HepG2 (cell line): ENCODE data around the gene SLC24A4. TPM values are rescaled to one million over a fixed set of nuclear protein-coding genes. Genes with fewer than 3 reads are reported as not detected.

Experiments used
- ATAC-seq: fragments of 200-7000 bp; cut with Tn5 transposase; 3 replicates; pipeline ENCODE4 v1.9.1; 2020; ENCODE audit warnings: mild to moderate bottlenecking, moderate library complexity
- BruUV-seq: library from RNA; stranded (reverse); fragments of 400-500 nt; replicated peaks from 2 replicates; lab custom pipeline; 2021; lab: Mats Ljungman, UMichigan
- CTCF ChIA-PET: fragments of 300-600 bp; formaldehyde crosslinking; extraction: SDS; loops from one replicate; lab custom pipeline; 2021; ENCODE audit warnings: low total read pairs, inconsistent platforms, low intra/inter-chr PET ratio; lab: Yijun Ruan, JAX
- POLR2A ChIA-PET: fragments of 350-600 bp; sonication (Branson Sonifier 250); formaldehyde crosslinking; loops from one replicate; lab custom pipeline; 2020; ENCODE audit warnings: antibody characterized with exemption, inconsistent platforms; lab: Yijun Ruan, JAX
- DNase-seq: peaks from one replicate; pipeline ENCODE4 v3.0.0-alpha.2; 2015; ENCODE audit warnings: low spot score
- FAIRE-seq: peaks from 3 replicates; lab custom pipeline; 2011; peaks lifted over from hg19 to GRCh38; lab: Jason Lieb, UNC
- H2AFZ ChIP-seq: one replicate; pipeline ENCODE4 v1.6.1; 2011; ENCODE audit warnings: low read length, inconsistent platforms
- H3K27ac ChIP-seq: fragments of 300-600 bp; 3 replicates; pipeline ENCODE4 v1.8.0; 2011; ENCODE audit warnings: mixed run types, mild to moderate bottlenecking, mixed read lengths, low read length, inconsistent platforms; ENCODE audit not compliant: insufficient read depth; ENCODE audit errors: extremely low read length
- H3K27me3 ChIP-seq, 2 experiments: fragments of 200-600 bp in 1 of 2; 2 replicates in 1 of 2; 3 replicates in 1 of 2; pipeline versions ENCODE4 v1.6.0 to v1.8.0; 2011; ENCODE audit warnings: low read length in 2 of 2, mild to moderate bottlenecking in 2 of 2, moderate library complexity in 2 of 2, inconsistent platforms in 1 of 2; ENCODE audit not compliant: insufficient read depth in 2 of 2, control insufficient read depth in 1 of 2
- H3K36me3 ChIP-seq, 2 experiments: fragments of 200-600 bp in 1 of 2; replicated peaks in 1 of 2; 2 replicates in 1 of 2; 3 replicates in 1 of 2; pipeline versions ENCODE4 v1.5.1 to v1.8.0; 2011; ENCODE audit warnings: low read length in 2 of 2, inconsistent platforms in 1 of 2; ENCODE audit not compliant: insufficient read depth in 2 of 2, control insufficient read depth in 1 of 2
- H3K4me1 ChIP-seq: 2 replicates; pipeline ENCODE4 v1.5.1; 2012; ENCODE audit warnings: low read length, inconsistent platforms; ENCODE audit not compliant: insufficient read depth
- H3K4me2 ChIP-seq: 2 replicates; pipeline ENCODE4 v1.6.0; 2011; ENCODE audit warnings: low read depth, low read length, inconsistent platforms
- H3K4me3 ChIP-seq, 3 experiments: fragments of 200-600 bp in 1 of 3; sonication (generic), shearing (Covaris generic) in 1 of 3; replicated peaks in 1 of 3; 2 replicates each; pipeline ENCODE4 v1.5.1; 2011 to 2016; ENCODE audit warnings: low read length in 3 of 3, inconsistent platforms in 2 of 3, low read depth in 2 of 3, mild to moderate bottlenecking in 2 of 3, control low read depth in 1 of 3, mixed read lengths in 1 of 3; ENCODE audit not compliant: insufficient read depth in 1 of 3
- H3K79me2 ChIP-seq: one replicate; pipeline ENCODE4 v1.6.1; 2011; ENCODE audit warnings: low read length, inconsistent platforms; ENCODE audit not compliant: insufficient read depth
- H3K9ac ChIP-seq: 2 replicates; pipeline ENCODE4 v1.6.0; 2011; ENCODE audit warnings: mild to moderate bottlenecking, low read depth, low read length, inconsistent platforms; ENCODE audit not compliant: insufficient read depth
- H3K9me3 ChIP-seq: 2 replicates; pipeline ENCODE4 v1.5.1; 2012; ENCODE audit warnings: mild to moderate bottlenecking, low read length
- H4K20me1 ChIP-seq: 2 replicates; pipeline ENCODE4 v1.6.0; 2011; ENCODE audit warnings: inconsistent platforms, mild to moderate bottlenecking, low read length, moderate library complexity; ENCODE audit not compliant: insufficient read depth
- CERS6 ChIP-seq: sonication (generic); formaldehyde crosslinking; IDR thresholded peaks from 2 replicates; pipeline ENCODE4 v1.5.0; 2020; ENCODE audit warnings: missing genetic modification reagents
- ERF ChIP-seq: IDR thresholded peaks from 2 replicates; pipeline ENCODE4 v1.6.1; 2018; ENCODE audit warnings: missing biosample characterization, missing genetic modification reagents
- JUNB ChIP-seq: sonication (generic); formaldehyde crosslinking; IDR thresholded peaks from 2 replicates; pipeline ENCODE4 v1.8.0; 2022; ENCODE audit warnings: missing genetic modification reagents, mild to moderate bottlenecking, borderline replicate concordance
- MAFK ChIP-seq, 2 experiments: IDR thresholded peaks in 1 of 2; conservative IDR thresholded peaks in 1 of 2; 2 replicates each; pipeline ENCODE4 v1.6.1; 2011; ENCODE audit warnings: improper control_type of control experiment in 2 of 2, low read length in 2 of 2
- SAFB2 ChIP-seq: sonication (generic); formaldehyde crosslinking; IDR thresholded peaks from 2 replicates; pipeline ENCODE4 v1.5.1; 2020; ENCODE audit warnings: missing genetic modification reagents, low read depth, mild to moderate bottlenecking, borderline replicate concordance
- ZBED4 ChIP-seq: sonication (generic); formaldehyde crosslinking; IDR thresholded peaks from 2 replicates; pipeline ENCODE4 v1.4.0; 2020; ENCODE audit warnings: missing genetic modification reagents, borderline replicate concordance
- ZBTB49 ChIP-seq: sonication (generic); formaldehyde crosslinking; IDR thresholded peaks from 2 replicates; pipeline ENCODE4 v1.4.0; 2020; ENCODE audit warnings: missing genetic modification reagents, borderline replicate concordance
- ZNF713 ChIP-seq: sonication (generic); formaldehyde crosslinking; IDR thresholded peaks from 2 replicates; pipeline ENCODE4 v1.4.0; 2020; ENCODE audit warnings: mild to moderate bottlenecking, missing genetic modification reagents
- WGBS: methylation state at CpG from one replicate; pipeline ENCODE4 v1.1.6; 2017; ENCODE audit warnings: low lambda C conversion rate; 5-methylcytosine and 5-hydroxymethylcytosine counted together
- in situ Hi-C: cut with HindIII; loops from 2 replicates; pipeline ENCODE4 v1.10.0; 2017; ENCODE audit warnings: low pct_unique_long_range_greater_than_20kb; ENCODE audit not compliant: extremely low pct_ligation_motif_present
- intact Hi-C: fragments of 100-400 bp; cut with micrococcal nuclease; formaldehyde crosslinking; loops from one replicate; pipeline ENCODE4 v1.10.0; 2022; ENCODE audit not compliant: unreplicated experiment
- polyA plus RNA-seq, 8 experiments: library from polyadenylated mRNA; depleted of rRNA in 3 of 8; stranded (reverse) in 7 of 8; unstranded in 1 of 8; fragments of >200 nt; fragmentation: Illumina TruSeq in 4 of 8; extraction: Trizol in 4 of 8; gene quantifications; 2 replicates each; pipeline versions ENCODE4 v1.2.1 to v1.2.3, GENCODE V29; 2011 to 2016; ENCODE audit warnings: low read depth in 4 of 8, missing spikeins in 1 of 8, mixed read lengths in 1 of 8; ENCODE audit not compliant: insufficient read depth in 1 of 8
- total RNA-seq, 5 experiments: library from RNA; depleted of rRNA; stranded (reverse); fragments of >200 nt; fragmentation: Illumina TruSeq; extraction: Trizol; gene quantifications; 2 replicates each; pipeline ENCODE4 v1.2.3, GENCODE V29; 2016; ENCODE audit warnings: low read depth in 1 of 5

The SLC24A4 gene
- total and polyA plus RNA-seq, 2 of the 13 experiments (the other 11 are each of a cell fraction or from before 2014, with no cell fraction given) = not detected

GRCh38 chr14:92466059-92466458, 143.1 kb downstream of the SLC24A4 start:
- H4K20me1 ChIP-seq = no peaks in the 10 kb centered on the region
- 52% methylated on average over 3 of the region's 3 CpGs for WGBS
- 0 out of 4 replicates have a peak, but pooled peaks of 1 of the 2 experiments have one; percentile 4 for TF ChIP-seq MAFK (conservative IDR thresholded peaks at IDR 0.05 in 1 of 2, IDR thresholded peaks at IDR 0.05 in 1 of 2; ENCODE audit: low read length in 2 of 2)
- TF ChIP-seq SAFB2 = no peak
- TF ChIP-seq, all 625 proteins: peak for 1
- Histone ChIP-seq H3K4me2 (no peak overlapping the region), H2AFZ (no peak overlapping the region), H3K9ac (no peak overlapping the region), H3K4me1 (no peaks in the 10 kb centered on the region; the same call in 1 of the 2 replicates), H3K4me3 (no peak overlapping the region), H3K27me3 (peaks cover 0 to 16% of the 10 kb centered on the region in 2 experiments; a peak in 4 of 5 replicates), H3K27ac (no peak overlapping the region), H3K9me3 (no peaks in the 10 kb centered on the region), H3K36me3 (no peaks in the 10 kb centered on the region), H3K79me2 (no peaks in the 10 kb centered on the region)
- CTCF ChIA-PET = no interaction called here
- no TSS peak for BruUV-seq
- POLR2A ChIA-PET = no interaction called here
- intact Hi-C loops = no loop called here
- FAIRE-seq (no peak), ATAC-seq (no peak), DNase-seq (no peak)
- in situ Hi-C loops = no loop called here

- H3K4me1 ChIP-seq = peaks cover 29% of the 10 kb centered on the region
- in situ Hi-C loops = no loop called here
- CTCF ChIA-PET = no interaction called here
Observed at GRCh38 chr14:92469515-92469914, 146.6 kb downstream of the SLC24A4 start.

More at GRCh38 chr14:92469515-92469914, 146.6 kb downstream of the SLC24A4 start:
- no peak overlapping the region for H3K4me3 ChIP-seq
- no peaks in the 10 kb centered on the region for H3K9me3 ChIP-seq
- peaks cover 0 to under 1% of the 10 kb centered on the region in 2 experiments; a peak in 3 of 5 replicates for H3K27me3 ChIP-seq
- H3K79me2 ChIP-seq = no peaks in the 10 kb centered on the region
- no peak overlapping the region for H3K9ac ChIP-seq
- TF ChIP-seq CERS6 (no peak), ZBTB49 (CRISPR knock-in tag) (no peak), JUNB (CRISPR knock-in tag) (no peak), ERF (CRISPR knock-in tag) (no peak), ZNF713 (CRISPR knock-in tag) (no peak), ZBED4 (CRISPR knock-in tag) (no peak)
- BruUV-seq = no TSS peak
- WGBS = 2% methylated on average over 2 of the region's 2 CpGs
- no peak overlapping the region for H3K27ac ChIP-seq
- intact Hi-C loops = no loop called here
- no peak overlapping the region for H3K4me2 ChIP-seq
- H4K20me1 ChIP-seq = no peaks in the 10 kb centered on the region
- FAIRE-seq (no peak), DNase-seq (no peak), ATAC-seq (no peak)
- POLR2A ChIA-PET = no interaction called here
- no peaks in the 10 kb centered on the region for H3K36me3 ChIP-seq
- no peak overlapping the region for H2AFZ ChIP-seq
